HepG2 (cell line): ENCODE measurements around the gene SPTB. TPM values are rescaled to one million over a fixed set of nuclear protein-coding genes. Genes with fewer than 3 reads are reported as not detected.

Experiments
- BCL6 ChIP-seq: IDR thresholded peaks from 2 replicates; pipeline ENCODE4 v1.6.1; 2016; ENCODE audit warnings: missing genetic modification reagents, missing compliant biosample characterization
- BORCS8-MEF2B ChIP-seq: sonication (generic); formaldehyde crosslinking; IDR thresholded peaks from 2 replicates; pipeline ENCODE4 v1.8.0; 2022; ENCODE audit warnings: mild to moderate bottlenecking, missing genetic modification reagents
- CREB1 ChIP-seq, 2 experiments: fragments of 450-650 bp in 1 of 2; IDR thresholded peaks; 2 replicates each; pipeline ENCODE4 v1.6.1; 2016 to 2017; ENCODE audit warnings: control low read depth in 1 of 2, mild to moderate bottlenecking in 1 of 2, missing compliant biosample characterization in 1 of 2, missing genetic modification characterization in 1 of 2
- FOXC1 ChIP-seq: sonication (generic); formaldehyde crosslinking; IDR thresholded peaks from 2 replicates; pipeline ENCODE4 v1.8.0; 2022; ENCODE audit warnings: mild to moderate bottlenecking, missing genetic modification reagents, borderline replicate concordance
- GATAD2A ChIP-seq: IDR thresholded peaks from 2 replicates; pipeline ENCODE4 v1.6.1; 2016
- ISX ChIP-seq: sonication (generic); formaldehyde crosslinking; conservative IDR thresholded peaks from 2 replicates; pipeline ENCODE4 v1.5.0; 2020; ENCODE audit warnings: missing genetic modification reagents
- MIER3 ChIP-seq: IDR thresholded peaks from 2 replicates; pipeline ENCODE4 v1.6.1; 2016; ENCODE audit warnings: missing compliant biosample characterization, borderline replicate concordance
- NR2F1 ChIP-seq, 2 experiments: fragments of 450-650 bp in 1 of 2; formaldehyde crosslinking in 1 of 2; IDR thresholded peaks; 2 replicates each; pipeline versions ENCODE4 v1.5.0 to v1.6.1; 2016 to 2020; ENCODE audit warnings: mild to moderate bottlenecking in 1 of 2, missing compliant biosample characterization in 1 of 2, missing genetic modification reagents in 1 of 2, moderate library complexity in 1 of 2
- RERE ChIP-seq: IDR thresholded peaks from 2 replicates; pipeline ENCODE4 v1.6.1; 2016; ENCODE audit warnings: low read depth, missing genetic modification reagents, missing compliant biosample characterization
- SATB2 ChIP-seq: sonication (generic); formaldehyde crosslinking; IDR thresholded peaks from 2 replicates; pipeline ENCODE4 v1.5.0; 2020; ENCODE audit warnings: missing genetic modification reagents
- TBX3 ChIP-seq: fragments of 450-650 bp; IDR thresholded peaks from 2 replicates; pipeline ENCODE4 v1.6.1; 2017; ENCODE audit warnings: antibody characterized with exemption, mild to moderate bottlenecking, inconsistent platforms, borderline replicate concordance
- TEAD3 ChIP-seq: optimal IDR thresholded peaks from 2 replicates; pipeline ENCODE3; 2016; ENCODE audit warnings: borderline replicate concordance
- YY1 ChIP-seq: IDR thresholded peaks from 2 replicates; pipeline ENCODE4 v1.6.1; 2011; ENCODE audit warnings: low read length, low read depth, moderate library complexity, mild to moderate bottlenecking; ENCODE audit not compliant: insufficient read depth, insufficient replicate concordance
- ZFP62 ChIP-seq: sonication (generic); formaldehyde crosslinking; IDR thresholded peaks from 2 replicates; pipeline ENCODE4 v1.4.0; 2020; ENCODE audit warnings: missing genetic modification reagents
- ZKSCAN5 ChIP-seq: sonication (generic); formaldehyde crosslinking; IDR thresholded peaks from 2 replicates; pipeline ENCODE4 v1.5.1; 2020; ENCODE audit warnings: mild to moderate bottlenecking, missing genetic modification reagents
- ZNF20 ChIP-seq: sonication (generic); formaldehyde crosslinking; IDR thresholded peaks from 2 replicates; pipeline ENCODE4 v1.4.0; 2020; ENCODE audit warnings: mild to moderate bottlenecking, moderate library complexity, missing genetic modification reagents
- ZNF343 ChIP-seq: sonication (generic); formaldehyde crosslinking; IDR thresholded peaks from 2 replicates; pipeline ENCODE4 v1.4.0; 2020; ENCODE audit warnings: mild to moderate bottlenecking, missing genetic modification reagents
- ZNF761 ChIP-seq: sonication (generic); formaldehyde crosslinking; conservative IDR thresholded peaks from 2 replicates; pipeline ENCODE4 v1.4.0; 2020; ENCODE audit warnings: mild to moderate bottlenecking, missing genetic modification reagents
- ZNF780A ChIP-seq: sonication (generic); formaldehyde crosslinking; IDR thresholded peaks from 2 replicates; pipeline ENCODE4 v1.8.0; 2022; ENCODE audit warnings: mild to moderate bottlenecking, missing genetic modification reagents, moderate library complexity
- polyA plus RNA-seq, 8 experiments: library from polyadenylated mRNA; depleted of rRNA in 3 of 8; stranded (reverse) in 7 of 8; unstranded in 1 of 8; fragments of >200 nt; fragmentation: Illumina TruSeq in 4 of 8; extraction: Trizol in 4 of 8; gene quantifications; 2 replicates each; pipeline versions ENCODE4 v1.2.1 to v1.2.3, GENCODE V29; 2011 to 2016; ENCODE audit warnings: low read depth in 4 of 8, missing spikeins in 1 of 8, mixed read lengths in 1 of 8; ENCODE audit not compliant: insufficient read depth in 1 of 8
- total RNA-seq, 5 experiments: library from RNA; depleted of rRNA; stranded (reverse); fragments of >200 nt; fragmentation: Illumina TruSeq; extraction: Trizol; gene quantifications; 2 replicates each; pipeline ENCODE4 v1.2.3, GENCODE V29; 2016; ENCODE audit warnings: low read depth in 1 of 5
- TF ChIP-seq, protein P1 (sequence below): IDR thresholded peaks from 2 replicates; pipeline ENCODE4 v1.6.1; 2016; ENCODE audit warnings: low read depth, borderline replicate concordance
- TF ChIP-seq, protein P2 (sequence below): sonication (generic); formaldehyde crosslinking; IDR thresholded peaks from 2 replicates; pipeline ENCODE4 v1.8.1; 2023; ENCODE audit warnings: mild to moderate bottlenecking, missing genetic modification reagents, borderline replicate concordance
- TF ChIP-seq, protein P3 (sequence below): sonication (generic); formaldehyde crosslinking; IDR thresholded peaks from 2 replicates; pipeline ENCODE4 v1.5.0; 2020; ENCODE audit warnings: mild to moderate bottlenecking, missing genetic modification reagents, borderline replicate concordance
- TF ChIP-seq, protein P4 (sequence below): sonication (generic); formaldehyde crosslinking; IDR thresholded peaks from 2 replicates; pipeline ENCODE4 v1.9.0; 2021; ENCODE audit warnings: missing genetic modification reagents, borderline replicate concordance

Gene SPTB
- total and polyA plus RNA-seq, 2 of the 13 experiments (the other 11 are each of a cell fraction or from before 2014, with no cell fraction given): 0.01 to 0.02 TPM

DNA sequence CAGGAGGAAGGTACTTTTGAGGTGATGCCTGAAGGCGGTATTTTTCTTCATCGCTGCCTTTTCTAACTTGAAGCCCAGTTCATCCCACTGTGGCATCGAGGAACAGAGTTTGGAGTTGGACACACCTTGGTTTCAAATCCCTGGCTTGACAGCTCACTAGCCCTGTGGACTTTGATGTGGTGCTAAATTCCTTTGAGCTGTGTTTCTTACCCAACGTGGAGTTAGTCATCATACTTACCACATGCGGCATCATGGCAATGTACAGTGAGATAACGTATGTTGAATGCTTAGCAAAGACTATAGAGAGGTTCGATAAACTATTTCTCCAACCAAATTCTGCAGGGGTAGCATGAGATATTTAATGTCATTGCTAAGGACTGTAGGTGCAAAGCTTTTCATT is 172.0 kb downstream of the SPTB start (continued):
- TF ChIP-seq NR2F1 (CRISPR knock-in tag; IDR thresholded peaks at IDR 0.05): peak; percentile 8 to 28; a peak in 1 of 4 replicates
- no peak for TF ChIP-seq RERE (CRISPR knock-in tag)
- TF ChIP-seq YY1: no peak
- no peak for TF ChIP-seq SATB2 (CRISPR knock-in tag)
- TF ChIP-seq ZNF761: no peak
- TF ChIP-seq, protein P1, sequence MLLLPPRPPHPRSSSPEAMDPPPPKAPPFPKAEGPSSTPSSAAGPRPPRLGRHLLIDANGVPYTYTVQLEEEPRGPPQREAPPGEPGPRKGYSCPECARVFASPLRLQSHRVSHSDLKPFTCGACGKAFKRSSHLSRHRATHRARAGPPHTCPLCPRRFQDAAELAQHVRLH (CRISPR knock-in tag): no peak
- peak; percentile 65 for TF ChIP-seq TEAD3 (CRISPR knock-in tag)
- TF ChIP-seq, protein P2, sequence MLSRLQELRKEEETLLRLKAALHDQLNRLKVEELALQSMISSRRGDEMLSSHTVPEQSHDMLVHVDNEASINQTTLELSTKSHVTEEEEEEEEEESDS: no peak
- TF ChIP-seq ZKSCAN5 (CRISPR knock-in tag): no peak
- no peak for TF ChIP-seq MIER3 (CRISPR knock-in tag)
- no peak for TF ChIP-seq BORCS8-MEF2B (CRISPR knock-in tag)
- no peak for TF ChIP-seq ZNF780A (CRISPR knock-in tag)
- no peak for TF ChIP-seq FOXC1 (CRISPR knock-in tag)
- TF ChIP-seq, protein P3, sequence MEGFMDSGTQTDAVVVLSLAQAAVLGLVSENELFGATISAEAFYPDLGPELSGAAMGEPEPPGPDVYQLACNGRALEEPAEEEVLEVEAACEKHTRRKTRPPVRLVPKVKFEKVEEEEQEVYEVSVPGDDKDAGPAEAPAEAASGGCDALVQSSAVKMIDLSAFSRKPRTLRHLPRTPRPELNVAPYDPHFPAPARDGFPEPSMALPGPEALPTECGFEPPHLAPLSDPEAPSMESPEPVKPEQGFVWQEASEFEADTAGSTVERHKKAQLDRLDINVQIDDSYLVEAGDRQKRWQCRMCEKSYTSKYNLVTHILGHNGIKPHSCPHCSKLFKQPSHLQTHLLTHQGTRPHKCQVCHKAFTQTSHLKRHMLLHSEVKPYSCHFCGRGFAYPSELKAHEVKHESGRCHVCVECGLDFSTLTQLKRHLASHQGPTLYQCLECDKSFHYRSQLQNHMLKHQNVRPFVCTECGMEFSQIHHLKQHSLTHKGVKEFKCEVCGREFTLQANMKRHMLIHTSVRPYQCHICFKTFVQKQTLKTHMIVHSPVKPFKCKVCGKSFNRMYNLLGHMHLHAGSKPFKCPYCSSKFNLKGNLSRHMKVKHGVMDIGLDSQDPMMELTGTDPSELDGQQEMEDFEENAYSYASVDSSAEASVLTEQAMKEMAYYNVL (CRISPR knock-in tag): no peak
- no peak for TF ChIP-seq ZFP62 (CRISPR knock-in tag)
- TF ChIP-seq TBX3: peak; percentile 46; the same call in 1 of the 2 replicates
- peak; percentile 61; the same call in 1 of the 2 replicates for TF ChIP-seq BCL6 (CRISPR knock-in tag)
- TF ChIP-seq GATAD2A (CRISPR knock-in tag): peak; percentile 33; the same call in 1 of the 2 replicates
- TF ChIP-seq ZNF343: no peak
- no peak for TF ChIP-seq ZNF20 (CRISPR knock-in tag)
- TF ChIP-seq CREB1 (IDR thresholded peaks at IDR 0.05): 0 out of 2 replicates have a peak, but pooled peaks have one; percentile 5
- TF ChIP-seq CREB1 (CRISPR knock-in tag; IDR thresholded peaks at IDR 0.05): no peak
- TF ChIP-seq, protein P4, sequence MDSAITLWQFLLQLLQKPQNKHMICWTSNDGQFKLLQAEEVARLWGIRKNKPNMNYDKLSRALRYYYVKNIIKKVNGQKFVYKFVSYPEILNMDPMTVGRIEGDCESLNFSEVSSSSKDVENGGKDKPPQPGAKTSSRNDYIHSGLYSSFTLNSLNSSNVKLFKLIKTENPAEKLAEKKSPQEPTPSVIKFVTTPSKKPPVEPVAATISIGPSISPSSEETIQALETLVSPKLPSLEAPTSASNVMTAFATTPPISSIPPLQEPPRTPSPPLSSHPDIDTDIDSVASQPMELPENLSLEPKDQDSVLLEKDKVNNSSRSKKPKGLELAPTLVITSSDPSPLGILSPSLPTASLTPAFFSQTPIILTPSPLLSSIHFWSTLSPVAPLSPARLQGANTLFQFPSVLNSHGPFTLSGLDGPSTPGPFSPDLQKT: no peak
- no peak for TF ChIP-seq ISX (CRISPR knock-in tag)
